Measurements from ENCODE around the gene LGALS7B.

- TF ChIP-seq EZH2phosphoT487 (IDR thresholded peaks at IDR 0.05; ENCODE audit: unreplicated experiment) (no peak), CTCF (conservative IDR thresholded peaks at IDR 0.05; ENCODE audit: low read depth in 2 of 2) (no peak), POLR2AphosphoS5 (IDR thresholded peaks at IDR 0.05; ENCODE audit: low read depth) (no peak), REST (IDR thresholded peaks at IDR 0.05; ENCODE audit: unreplicated experiment) (no peak), JUNB (IDR thresholded peaks at IDR 0.05; ENCODE audit: unreplicated experiment) (no peak), EZH2 (IDR thresholded peaks at IDR 0.05; ENCODE audit: low read depth, unreplicated experiment) (no peak), STAT1 (IDR thresholded peaks at IDR 0.05; ENCODE audit: unreplicated experiment) (no peak), CREB1 (CRISPR knock-in tag; IDR thresholded peaks at IDR 0.05; ENCODE audit: low read depth) (no peak), NANOG (IDR thresholded peaks at IDR 0.05; ENCODE audit: borderline replicate concordance) (no peak), ZNF331 (CRISPR knock-in tag; IDR thresholded peaks at IDR 0.05; ENCODE audit: low read depth) (no peak)
These were observed 50.2 kb downstream of the LGALS7B start for GRCh38 chr19:38838986-38839761.
